Chondrocyte (in vitro differentiated cells): ENCODE measurements around the gene GRIK4. TPM values are rescaled to one million over a fixed set of nuclear protein-coding genes. Genes with fewer than 3 reads are reported as not detected.

Experiments used
- DNase-seq: peaks from one replicate; pipeline ENCODE4 v3.0.0; 2021; ENCODE audit warnings: mixed read lengths, low spot score
- H3K27ac Mint-ChIP-seq: one replicate; pipeline ENCODE4 v1.8.0; 2021; ENCODE audit warnings: mild to moderate bottlenecking, moderate library complexity, mixed read lengths; ENCODE audit not compliant: unreplicated experiment
- H3K27me3 Mint-ChIP-seq: 2 replicates; pipeline ENCODE4 v1.8.0; 2021; ENCODE audit warnings: low read depth, mixed read lengths
- H3K36me3 Mint-ChIP-seq: 2 replicates; pipeline ENCODE4 v1.8.0; 2021; ENCODE audit warnings: low read depth, mixed read lengths
- H3K4me1 Mint-ChIP-seq: 2 replicates; pipeline ENCODE4 v1.8.0; 2021; ENCODE audit warnings: low read depth, mild to moderate bottlenecking, mixed read lengths
- H3K4me3 Mint-ChIP-seq: one replicate; pipeline ENCODE4 v1.8.0; 2021; ENCODE audit warnings: mild to moderate bottlenecking, moderate library complexity, mixed read lengths; ENCODE audit not compliant: unreplicated experiment
- H3K9me3 Mint-ChIP-seq: 2 replicates; pipeline ENCODE4 v1.8.0; 2021; ENCODE audit warnings: low read depth, mixed read lengths
- total RNA-seq: library from RNA; stranded (reverse); gene quantifications from 3 replicates; pipeline ENCODE4 v1.2.1, GENCODE V29; 2021
- TF ChIP-seq, protein P1 (sequence below): fragments of 200-600 bp; sonication (generic); IDR thresholded peaks from 2 replicates; pipeline ENCODE4 v1.5.0; 2021; ENCODE audit warnings: antibody characterized with exemption, mild to moderate bottlenecking, moderate library complexity

Gene GRIK4
- total RNA-seq, 1 donor from 2014 or later, result 0.37 TPM

DNA sequence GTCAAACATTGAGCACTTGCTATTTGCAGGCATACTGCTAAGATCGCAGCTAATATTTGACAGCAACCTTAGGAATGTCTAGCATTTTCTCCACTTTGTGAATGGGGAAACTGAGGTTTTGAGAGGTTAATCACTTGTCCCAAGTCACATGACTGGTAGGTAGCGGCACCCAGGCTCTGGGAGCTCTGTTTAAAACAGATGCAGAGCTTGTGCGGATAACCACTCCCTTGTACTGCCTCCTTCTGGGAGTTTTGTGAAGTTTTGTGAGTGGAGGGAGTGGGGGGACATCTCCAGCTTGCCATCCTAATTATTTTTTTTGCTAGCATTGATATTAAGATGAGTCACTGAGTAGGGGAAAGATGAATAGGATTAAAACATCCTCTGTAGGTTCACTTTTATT is 134.7 kb downstream of the GRIK4 start:
- H3K9me3 Mint-ChIP-seq, result no peaks in the 10 kb centered on the region

DNA sequence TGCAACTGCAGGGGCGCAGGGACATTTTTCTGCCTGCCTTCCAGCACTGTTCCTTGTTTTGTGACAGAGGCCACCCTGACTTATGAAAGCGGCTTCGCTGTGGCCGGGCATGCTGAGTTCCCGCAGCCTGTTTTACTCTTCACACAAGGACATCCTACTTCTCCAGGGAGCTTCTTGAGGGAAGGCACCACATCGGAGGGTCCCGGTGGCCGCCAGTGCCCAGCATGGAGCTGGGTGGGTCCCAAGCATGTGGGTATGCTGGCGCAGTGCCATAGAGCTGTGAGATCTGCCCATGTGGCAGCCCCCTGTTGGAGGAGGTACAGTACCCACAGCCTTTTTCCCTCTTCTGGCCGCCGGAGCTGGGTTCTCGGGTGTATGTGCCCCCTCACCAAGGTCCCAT is 136.1 kb downstream of the GRIK4 start:
- no peaks in the 10 kb centered on the region for H3K9me3 Mint-ChIP-seq
- TF ChIP-seq, protein P1, sequence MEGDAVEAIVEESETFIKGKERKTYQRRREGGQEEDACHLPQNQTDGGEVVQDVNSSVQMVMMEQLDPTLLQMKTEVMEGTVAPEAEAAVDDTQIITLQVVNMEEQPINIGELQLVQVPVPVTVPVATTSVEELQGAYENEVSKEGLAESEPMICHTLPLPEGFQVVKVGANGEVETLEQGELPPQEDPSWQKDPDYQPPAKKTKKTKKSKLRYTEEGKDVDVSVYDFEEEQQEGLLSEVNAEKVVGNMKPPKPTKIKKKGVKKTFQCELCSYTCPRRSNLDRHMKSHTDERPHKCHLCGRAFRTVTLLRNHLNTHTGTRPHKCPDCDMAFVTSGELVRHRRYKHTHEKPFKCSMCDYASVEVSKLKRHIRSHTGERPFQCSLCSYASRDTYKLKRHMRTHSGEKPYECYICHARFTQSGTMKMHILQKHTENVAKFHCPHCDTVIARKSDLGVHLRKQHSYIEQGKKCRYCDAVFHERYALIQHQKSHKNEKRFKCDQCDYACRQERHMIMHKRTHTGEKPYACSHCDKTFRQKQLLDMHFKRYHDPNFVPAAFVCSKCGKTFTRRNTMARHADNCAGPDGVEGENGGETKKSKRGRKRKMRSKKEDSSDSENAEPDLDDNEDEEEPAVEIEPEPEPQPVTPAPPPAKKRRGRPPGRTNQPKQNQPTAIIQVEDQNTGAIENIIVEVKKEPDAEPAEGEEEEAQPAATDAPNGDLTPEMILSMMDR, result no peak

More for the DNA sequence above, 134.7 kb downstream of the GRIK4 start:
- Mint-ChIP-seq H3K36me3 (peaks cover 2% of the 10 kb centered on the region), H3K4me1 (peaks cover 4% of the 10 kb centered on the region), H3K4me3 (no peak overlapping the region), H3K27ac (no peak overlapping the region), H3K27me3 (peaks cover 68% of the 10 kb centered on the region)
- no peak for DNase-seq
- TF ChIP-seq, protein P1, result no peak

DNA sequence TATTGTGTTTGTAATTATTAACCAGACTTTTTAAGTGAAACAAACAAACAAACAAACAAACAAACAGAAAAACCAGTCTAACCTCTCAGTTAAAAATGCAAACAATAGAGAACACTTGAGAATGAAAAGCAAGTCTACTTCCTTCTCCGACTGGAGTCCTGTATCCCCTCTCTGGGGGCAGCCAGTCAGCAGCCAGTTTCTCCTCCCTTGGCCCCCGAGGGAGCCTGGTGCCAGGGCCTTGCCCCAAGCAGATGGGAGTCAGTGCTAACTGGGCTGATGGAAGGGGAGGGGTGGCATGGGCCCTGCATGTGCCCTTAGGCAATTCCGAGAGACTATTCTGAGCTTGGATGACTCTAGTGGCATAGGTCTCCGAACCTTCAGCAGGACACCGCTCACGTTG is 137.2 kb downstream of the GRIK4 start:
- H3K4me1 Mint-ChIP-seq, result peaks cover 4% of the 10 kb centered on the region
- no peak for DNase-seq
- no peak overlapping the region for H3K4me3 Mint-ChIP-seq
- peaks cover 58% of the 10 kb centered on the region for H3K27me3 Mint-ChIP-seq
- peaks cover 2% of the 10 kb centered on the region for H3K36me3 Mint-ChIP-seq
- no peak overlapping the region for H3K27ac Mint-ChIP-seq
- peaks cover 4% of the 10 kb centered on the region for H3K9me3 Mint-ChIP-seq
- TF ChIP-seq, protein P1, result no peak

More for the DNA sequence above, 136.1 kb downstream of the GRIK4 start:
- no peak overlapping the region for H3K4me3 Mint-ChIP-seq
- H3K27ac Mint-ChIP-seq, result no peak overlapping the region
- DNase-seq, result no peak
- peaks cover 2% of the 10 kb centered on the region for H3K36me3 Mint-ChIP-seq
- H3K4me1 Mint-ChIP-seq, result peaks cover 4% of the 10 kb centered on the region
- H3K27me3 Mint-ChIP-seq, result peaks cover 63% of the 10 kb centered on the region

DNA sequence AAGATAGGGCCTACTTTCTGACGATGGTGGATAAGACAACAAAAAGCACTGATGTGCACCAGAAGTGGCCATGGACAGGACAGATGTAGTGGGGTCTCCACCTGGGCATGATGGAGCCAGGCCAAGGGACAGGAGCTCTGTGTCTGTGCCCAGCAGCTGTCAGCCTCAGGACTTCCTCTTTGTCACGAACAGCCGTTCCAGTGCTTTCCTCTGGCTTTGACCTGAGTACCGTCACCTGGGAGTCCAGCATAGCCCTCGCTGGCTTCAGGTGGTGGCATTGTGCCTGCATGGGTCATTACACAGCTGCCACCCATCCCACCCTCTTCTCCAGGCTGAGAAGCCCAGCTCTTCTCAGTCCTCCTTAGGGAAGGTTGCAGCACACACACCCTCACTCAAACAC is 137.8 kb downstream of the GRIK4 start:
- no peak for DNase-seq

DNA sequence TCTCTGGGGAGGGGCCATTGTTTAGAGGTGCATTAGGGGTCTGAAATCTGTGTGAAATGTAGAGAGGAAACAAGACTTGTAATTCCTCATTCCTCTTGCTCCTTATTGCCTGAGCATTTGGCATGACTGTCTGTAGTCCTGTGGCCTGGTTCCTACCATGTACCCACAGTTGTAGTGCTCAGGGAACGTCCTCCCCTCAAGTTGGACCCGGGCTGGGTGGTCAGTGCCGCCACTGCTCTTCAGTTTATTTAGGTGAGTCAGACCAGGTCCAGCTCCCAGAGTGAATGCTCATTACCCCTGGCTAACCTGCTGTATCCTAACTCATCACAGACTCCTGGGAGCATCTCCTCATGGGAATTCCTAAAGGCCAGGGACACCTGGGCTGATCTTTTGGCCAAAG is 139.8 kb downstream of the GRIK4 start:
- Mint-ChIP-seq H3K4me1 (no peaks in the 10 kb centered on the region), H3K36me3 (peaks cover 2% of the 10 kb centered on the region), H3K27ac (no peak overlapping the region), H3K4me3 (no peak overlapping the region), H3K9me3 (peaks cover 4% of the 10 kb centered on the region), H3K27me3 (peaks cover 53% of the 10 kb centered on the region)
- DNase-seq, result no peak
- TF ChIP-seq, protein P1, result no peak

More for the DNA sequence above, 137.8 kb downstream of the GRIK4 start:
- H3K4me3 Mint-ChIP-seq, result no peak overlapping the region
- peaks cover 55% of the 10 kb centered on the region for H3K27me3 Mint-ChIP-seq
- no peak overlapping the region for H3K27ac Mint-ChIP-seq
- H3K9me3 Mint-ChIP-seq, result peaks cover 4% of the 10 kb centered on the region
- TF ChIP-seq, protein P1, result no peak
- H3K4me1 Mint-ChIP-seq, result peaks cover 4% of the 10 kb centered on the region
- H3K36me3 Mint-ChIP-seq, result peaks cover 2% of the 10 kb centered on the region
